ENCODE measurements around the gene PDE3A. TPM values are rescaled to one million over a fixed set of nuclear protein-coding genes. Genes with fewer than 3 reads are reported as not detected.

The PDE3A gene
- total and polyA plus RNA-seq, 10 of the 15 experiments (the other 5 are each of a cell fraction or from before 2014, with no cell fraction given): 0.01 to 2.6 (median 1.5) TPM

- Histone ChIP-seq H3K79me2 (ENCODE audit: control insufficient read depth, insufficient read depth, low read length) (no peaks in the 10 kb centered on the region), H3K4me1 (ENCODE audit: control insufficient read depth, insufficient read depth, low read length) (no peaks in the 10 kb centered on the region), H3K4me2 (ENCODE audit: control insufficient read depth, insufficient read depth) (no peak overlapping the region), H3K27ac (ENCODE audit: control insufficient read depth, insufficient read depth) (no peak overlapping the region), H2AFZ (ENCODE audit: control insufficient read depth, low read depth, low read length) (no peak overlapping the region), H3K9me3 (replicated peaks; ENCODE audit: control insufficient read depth, insufficient read depth, low read length) (no peaks in the 10 kb centered on the region), H3K4me3 (no peak overlapping the region), H3K27me3 (replicated peaks in 1 of 2; ENCODE audit: control insufficient read depth in 2 of 2, insufficient read depth in 2 of 2, low read length in 1 of 2) (no peaks in the 10 kb centered on the region), H3K36me3 (ENCODE audit: control insufficient read depth in 2 of 2, insufficient read depth in 2 of 2, low read length in 1 of 2) (no peaks in the 10 kb centered on the region), H4K20me1 (ENCODE audit: control insufficient read depth, insufficient read depth) (no peaks in the 10 kb centered on the region), H3K9ac (ENCODE audit: control insufficient read depth, insufficient read depth, low read length) (no peak overlapping the region)
- POLR2A ChIA-PET: no interaction called here
- RAD21 ChIA-PET (ENCODE audit: unreplicated experiment): no interaction called here
- TF ChIP-seq, protein P1, sequence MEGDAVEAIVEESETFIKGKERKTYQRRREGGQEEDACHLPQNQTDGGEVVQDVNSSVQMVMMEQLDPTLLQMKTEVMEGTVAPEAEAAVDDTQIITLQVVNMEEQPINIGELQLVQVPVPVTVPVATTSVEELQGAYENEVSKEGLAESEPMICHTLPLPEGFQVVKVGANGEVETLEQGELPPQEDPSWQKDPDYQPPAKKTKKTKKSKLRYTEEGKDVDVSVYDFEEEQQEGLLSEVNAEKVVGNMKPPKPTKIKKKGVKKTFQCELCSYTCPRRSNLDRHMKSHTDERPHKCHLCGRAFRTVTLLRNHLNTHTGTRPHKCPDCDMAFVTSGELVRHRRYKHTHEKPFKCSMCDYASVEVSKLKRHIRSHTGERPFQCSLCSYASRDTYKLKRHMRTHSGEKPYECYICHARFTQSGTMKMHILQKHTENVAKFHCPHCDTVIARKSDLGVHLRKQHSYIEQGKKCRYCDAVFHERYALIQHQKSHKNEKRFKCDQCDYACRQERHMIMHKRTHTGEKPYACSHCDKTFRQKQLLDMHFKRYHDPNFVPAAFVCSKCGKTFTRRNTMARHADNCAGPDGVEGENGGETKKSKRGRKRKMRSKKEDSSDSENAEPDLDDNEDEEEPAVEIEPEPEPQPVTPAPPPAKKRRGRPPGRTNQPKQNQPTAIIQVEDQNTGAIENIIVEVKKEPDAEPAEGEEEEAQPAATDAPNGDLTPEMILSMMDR (IDR thresholded peaks at IDR 0.05 in 2 of 3, conservative IDR thresholded peaks at IDR 0.05 in 1 of 3; ENCODE audit: control insufficient read depth in 2 of 3, extremely low read depth in 1 of 3, insufficient read depth in 1 of 3, low read depth in 3 of 3, low read length in 3 of 3): no peak
- TF ChIP-seq MTA2 (IDR thresholded peaks at IDR 0.05; ENCODE audit: low read depth) (no peak), SMAD5 (IDR thresholded peaks at IDR 0.05; ENCODE audit: low read depth) (no peak), EGR1 (IDR thresholded peaks at IDR 0.05; ENCODE audit: borderline replicate concordance in 1 of 2, low read depth in 2 of 2, low read length in 2 of 2) (no peak), BCL11A (IDR thresholded peaks at IDR 0.05; ENCODE audit: low read depth, low read length) (no peak), SMARCA5 (IDR thresholded peaks at IDR 0.05) (no peak), NFYA (IDR thresholded peaks at IDR 0.05; ENCODE audit: borderline replicate concordance, low read depth, low read length) (no peak), ZNF217 (IDR thresholded peaks at IDR 0.05) (no peak), USF2 (IDR thresholded peaks at IDR 0.05; ENCODE audit: borderline replicate concordance, low read depth, low read length) (no peak), NR2F1 (conservative IDR thresholded peaks at IDR 0.05) (no peak), POLR2AphosphoS5 (IDR thresholded peaks at IDR 0.05; ENCODE audit: low read length) (no peak), HDAC6 (IDR thresholded peaks at IDR 0.05; ENCODE audit: unreplicated experiment) (no peak), SUPT20H (IDR thresholded peaks at IDR 0.05; ENCODE audit: borderline replicate concordance, control insufficient read depth, low read depth, low read length) (no peak), NFIC (IDR thresholded peaks at IDR 0.05; ENCODE audit: low read depth, low read length) (no peak), SP1 (IDR thresholded peaks at IDR 0.05; ENCODE audit: low read depth, low read length) (no peak), PAX8 (IDR thresholded peaks at IDR 0.05) (no peak)
- TF ChIP-seq, protein P2, sequence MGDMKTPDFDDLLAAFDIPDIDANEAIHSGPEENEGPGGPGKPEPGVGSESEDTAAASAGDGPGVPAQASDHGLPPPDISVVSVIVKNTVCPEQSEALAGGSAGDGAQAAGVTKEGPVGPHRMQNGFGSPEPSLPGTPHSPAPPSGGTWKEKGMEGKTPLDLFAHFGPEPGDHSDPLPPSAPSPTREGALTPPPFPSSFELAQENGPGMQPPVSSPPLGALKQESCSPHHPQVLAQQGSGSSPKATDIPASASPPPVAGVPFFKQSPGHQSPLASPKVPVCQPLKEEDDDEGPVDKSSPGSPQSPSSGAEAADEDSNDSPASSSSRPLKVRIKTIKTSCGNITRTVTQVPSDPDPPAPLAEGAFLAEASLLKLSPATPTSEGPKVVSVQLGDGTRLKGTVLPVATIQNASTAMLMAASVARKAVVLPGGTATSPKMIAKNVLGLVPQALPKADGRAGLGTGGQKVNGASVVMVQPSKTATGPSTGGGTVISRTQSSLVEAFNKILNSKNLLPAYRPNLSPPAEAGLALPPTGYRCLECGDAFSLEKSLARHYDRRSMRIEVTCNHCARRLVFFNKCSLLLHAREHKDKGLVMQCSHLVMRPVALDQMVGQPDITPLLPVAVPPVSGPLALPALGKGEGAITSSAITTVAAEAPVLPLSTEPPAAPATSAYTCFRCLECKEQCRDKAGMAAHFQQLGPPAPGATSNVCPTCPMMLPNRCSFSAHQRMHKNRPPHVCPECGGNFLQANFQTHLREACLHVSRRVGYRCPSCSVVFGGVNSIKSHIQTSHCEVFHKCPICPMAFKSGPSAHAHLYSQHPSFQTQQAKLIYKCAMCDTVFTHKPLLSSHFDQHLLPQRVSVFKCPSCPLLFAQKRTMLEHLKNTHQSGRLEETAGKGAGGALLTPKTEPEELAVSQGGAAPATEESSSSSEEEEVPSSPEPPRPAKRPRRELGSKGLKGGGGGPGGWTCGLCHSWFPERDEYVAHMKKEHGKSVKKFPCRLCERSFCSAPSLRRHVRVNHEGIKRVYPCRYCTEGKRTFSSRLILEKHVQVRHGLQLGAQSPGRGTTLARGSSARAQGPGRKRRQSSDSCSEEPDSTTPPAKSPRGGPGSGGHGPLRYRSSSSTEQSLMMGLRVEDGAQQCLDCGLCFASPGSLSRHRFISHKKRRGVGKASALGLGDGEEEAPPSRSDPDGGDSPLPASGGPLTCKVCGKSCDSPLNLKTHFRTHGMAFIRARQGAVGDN (IDR thresholded peaks at IDR 0.05): no peak
- TF ChIP-seq, protein P3, sequence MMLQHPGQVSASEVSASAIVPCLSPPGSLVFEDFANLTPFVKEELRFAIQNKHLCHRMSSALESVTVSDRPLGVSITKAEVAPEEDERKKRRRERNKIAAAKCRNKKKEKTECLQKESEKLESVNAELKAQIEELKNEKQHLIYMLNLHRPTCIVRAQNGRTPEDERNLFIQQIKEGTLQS (IDR thresholded peaks at IDR 0.05; ENCODE audit: borderline replicate concordance, extremely low read depth, low read depth, low read length): no peak
- BruUV-seq (replicated peaks): no TSS peak
- ATAC-seq (no peak), FAIRE-seq (no peak), DNase-seq (ENCODE audit: low read depth, low spot score) (no peak)
- CTCF ChIA-PET: interaction anchor here (1.6 kb wide), 1 partner anchor 688 kb away, joined by 3 read pairs; no protein-coding TSS in a partner anchor
- SMC1A ChIA-PET (ENCODE audit: uncharacterized antibody, unreplicated experiment): interaction anchor here (1.0 to 1.2 kb wide), 2 partner anchors 11 to 13 kb away, joined by 3 to 5 read pairs; no protein-coding TSS in a partner anchor
- intact Hi-C loops (cut with micrococcal nuclease; ENCODE audit: unreplicated experiment): no loop called here
- 18% methylated on average over 3 of the region's 3 CpGs for WGBS (ENCODE audit: insufficient coverage, insufficient replicate concordance, low lambda C conversion rate, missing lambda C conversion rate)
- in situ Hi-C loops (cut with MboI): no loop called here
Measured at GRCh38 chr12:20426957-20427356, 58.6 kb downstream of the PDE3A start.
